Neural cell (in vitro differentiated cells): ENCODE data around the gene PRR5L. TPM values are rescaled to one million over a fixed set of nuclear protein-coding genes. Genes with fewer than 3 reads are reported as not detected.

Experiments
- H2AFZ ChIP-seq: fragments of 200-600, 300-800 bp; sonication (generic), shearing (Covaris generic); 2 replicates; pipeline ENCODE4 v1.6.0; 2014; ENCODE audit warnings: low read depth, mild to moderate bottlenecking, antibody characterized with exemption, low read length, moderate library complexity
- H3F3A ChIP-seq: fragments of 200-600 bp; shearing (Covaris generic); 2 replicates; pipeline ENCODE4 v1.6.1; 2016; ENCODE audit warnings: mild to moderate bottlenecking, moderate library complexity, mixed read lengths, antibody characterized with exemption, low read length; ENCODE audit not compliant: insufficient read depth, poor library complexity, severe bottlenecking
- H3K27ac ChIP-seq: fragments of 200-600, 300-800 bp; sonication (generic), shearing (Covaris generic); 2 replicates; pipeline ENCODE4 v1.5.1; 2014; ENCODE audit warnings: mild to moderate bottlenecking, low read length, moderate library complexity
- H3K27me3 ChIP-seq: fragments of 300-800, 200-600 bp; sonication (generic), shearing (Covaris generic); 2 replicates; pipeline ENCODE4 v1.6.0; 2014; ENCODE audit warnings: mild to moderate bottlenecking, low read depth, low read length, moderate library complexity; ENCODE audit not compliant: insufficient read depth
- H3K36me3 ChIP-seq: fragments of 300-800, 200-600 bp; sonication (generic), shearing (Covaris generic); 2 replicates; pipeline ENCODE4 v1.5.1; 2014; ENCODE audit warnings: mild to moderate bottlenecking, antibody characterized with exemption, low read length, moderate library complexity; ENCODE audit not compliant: insufficient read depth
- H3K4me2 ChIP-seq: fragments of 300-800, 200-600 bp; sonication (generic), shearing (Covaris generic); 2 replicates; pipeline ENCODE4 v1.6.0; 2014; ENCODE audit warnings: mild to moderate bottlenecking, low read length
- H3K4me3 ChIP-seq: fragments of 300-800, 200-600 bp; sonication (generic), shearing (Covaris generic); 2 replicates; pipeline ENCODE4 v1.5.1; 2014; ENCODE audit warnings: mild to moderate bottlenecking, low read length, moderate library complexity
- H3K79me2 ChIP-seq: fragments of 200-600 bp; shearing (Covaris generic); replicated peaks from 2 replicates; pipeline ENCODE4 v1.6.0; 2014; ENCODE audit warnings: mild to moderate bottlenecking, low read length, moderate library complexity; ENCODE audit not compliant: insufficient read depth
- H3K9ac ChIP-seq: fragments of 300-800, 200-600 bp; sonication (generic), shearing (Covaris generic); 2 replicates; pipeline ENCODE4 v1.6.1; 2016; ENCODE audit warnings: mild to moderate bottlenecking, low read length, mixed read lengths
- H3K9me2 ChIP-seq: fragments of 200-600 bp; shearing (Covaris generic); 2 replicates; pipeline ENCODE4 v1.6.1; 2016; ENCODE audit warnings: mild to moderate bottlenecking, low read length, mixed read lengths; ENCODE audit not compliant: insufficient read depth
- H3K9me3 ChIP-seq: fragments of 200-600, 300-800 bp; sonication (generic), shearing (Covaris generic); 2 replicates; pipeline ENCODE4 v1.6.1; 2016; ENCODE audit warnings: mild to moderate bottlenecking, mixed run types, low read length, moderate library complexity, mixed read lengths
- H4K20me1 ChIP-seq: fragments of 200-600 bp; shearing (Covaris generic); 2 replicates; pipeline ENCODE4 v1.6.1; 2016; ENCODE audit warnings: mild to moderate bottlenecking, mixed run types; ENCODE audit not compliant: insufficient read depth
- EP300 ChIP-seq: fragments of 450-650 bp; conservative IDR thresholded peaks from 2 replicates; pipeline ENCODE4 v1.6.1; 2014; ENCODE audit warnings: antibody characterized with exemption, mild to moderate bottlenecking, moderate library complexity; ENCODE audit not compliant: poor library complexity, severe bottlenecking
- EZH2 ChIP-seq: fragments of 200-600, 300-800 bp; shearing (Covaris generic), sonication (generic); IDR thresholded peaks from 2 replicates; pipeline ENCODE4 v1.6.1; 2014; ENCODE audit warnings: antibody characterized with exemption, low read length, borderline replicate concordance, mild to moderate bottlenecking; ENCODE audit not compliant: insufficient read depth, poor library complexity, severe bottlenecking
- MXI1 ChIP-seq: fragments of 450-650 bp; conservative IDR thresholded peaks from 2 replicates; pipeline ENCODE4 v1.6.1; 2014; ENCODE audit warnings: antibody characterized with exemption, mild to moderate bottlenecking; ENCODE audit not compliant: poor library complexity, severe bottlenecking
- POLR2AphosphoS5 ChIP-seq: IDR thresholded peaks from 2 replicates; pipeline ENCODE4 v1.6.1; 2012
- RAD21 ChIP-seq: fragments of 450-650 bp; conservative IDR thresholded peaks from 2 replicates; pipeline ENCODE4 v1.6.1; 2014; ENCODE audit warnings: antibody characterized with exemption, mild to moderate bottlenecking, moderate library complexity
- REST ChIP-seq: IDR thresholded peaks from 2 replicates; pipeline ENCODE4 v1.6.1; 2012; ENCODE audit warnings: borderline replicate concordance
- SMC3 ChIP-seq: fragments of 450-650 bp; conservative IDR thresholded peaks from 2 replicates; pipeline ENCODE4 v1.6.1; 2014; ENCODE audit warnings: antibody characterized with exemption, mild to moderate bottlenecking, moderate library complexity; ENCODE audit not compliant: poor library complexity
- TAF1 ChIP-seq: IDR thresholded peaks from 2 replicates; pipeline ENCODE4 v1.6.1; 2012; ENCODE audit warnings: low read depth
- polyA minus RNA-seq: library from RNA; depleted of rRNA, polyadenylated mRNA; stranded (reverse); fragments of >200 nt; gene quantifications from 2 replicates; pipeline ENCODE4 v1.2.3, GENCODE V29; 2014
- polyA plus RNA-seq: library from polyadenylated mRNA; depleted of rRNA; stranded (reverse); fragments of >200 nt; gene quantifications from 2 replicates; pipeline ENCODE4 v1.2.3, GENCODE V29; 2014
- TF ChIP-seq, protein P1 (sequence below): fragments of 450-650 bp; IDR thresholded peaks from 2 replicates; pipeline ENCODE4 v1.5.1; 2014; ENCODE audit warnings: antibody characterized with exemption, mild to moderate bottlenecking, moderate library complexity; ENCODE audit not compliant: poor library complexity, severe bottlenecking

PRR5L gene
- polyA plus RNA-seq, result 0.22 TPM in 1 of 2 replicates, not detected in the other
- polyA minus RNA-seq, result 0.23 and 6.1 TPM in 2 replicates

GRCh38 chr11:36295926-36296325 lies at the start of gene PRR5L:
PRR5L (plus strand) TSS chr11:36296288; CDS start chr11:36401122, 104,834 bp downstream.
- no peak for TF ChIP-seq EP300
- TF ChIP-seq MXI1, result no peak
- TF ChIP-seq RAD21, result no peak
- TF ChIP-seq REST, result no peak
- TF ChIP-seq EZH2, result no peak
- no peak for TF ChIP-seq SMC3
- TF ChIP-seq, protein P1, sequence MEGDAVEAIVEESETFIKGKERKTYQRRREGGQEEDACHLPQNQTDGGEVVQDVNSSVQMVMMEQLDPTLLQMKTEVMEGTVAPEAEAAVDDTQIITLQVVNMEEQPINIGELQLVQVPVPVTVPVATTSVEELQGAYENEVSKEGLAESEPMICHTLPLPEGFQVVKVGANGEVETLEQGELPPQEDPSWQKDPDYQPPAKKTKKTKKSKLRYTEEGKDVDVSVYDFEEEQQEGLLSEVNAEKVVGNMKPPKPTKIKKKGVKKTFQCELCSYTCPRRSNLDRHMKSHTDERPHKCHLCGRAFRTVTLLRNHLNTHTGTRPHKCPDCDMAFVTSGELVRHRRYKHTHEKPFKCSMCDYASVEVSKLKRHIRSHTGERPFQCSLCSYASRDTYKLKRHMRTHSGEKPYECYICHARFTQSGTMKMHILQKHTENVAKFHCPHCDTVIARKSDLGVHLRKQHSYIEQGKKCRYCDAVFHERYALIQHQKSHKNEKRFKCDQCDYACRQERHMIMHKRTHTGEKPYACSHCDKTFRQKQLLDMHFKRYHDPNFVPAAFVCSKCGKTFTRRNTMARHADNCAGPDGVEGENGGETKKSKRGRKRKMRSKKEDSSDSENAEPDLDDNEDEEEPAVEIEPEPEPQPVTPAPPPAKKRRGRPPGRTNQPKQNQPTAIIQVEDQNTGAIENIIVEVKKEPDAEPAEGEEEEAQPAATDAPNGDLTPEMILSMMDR, result no peak
- no peak for TF ChIP-seq TAF1
- TF ChIP-seq POLR2AphosphoS5, result no peak

DNA sequence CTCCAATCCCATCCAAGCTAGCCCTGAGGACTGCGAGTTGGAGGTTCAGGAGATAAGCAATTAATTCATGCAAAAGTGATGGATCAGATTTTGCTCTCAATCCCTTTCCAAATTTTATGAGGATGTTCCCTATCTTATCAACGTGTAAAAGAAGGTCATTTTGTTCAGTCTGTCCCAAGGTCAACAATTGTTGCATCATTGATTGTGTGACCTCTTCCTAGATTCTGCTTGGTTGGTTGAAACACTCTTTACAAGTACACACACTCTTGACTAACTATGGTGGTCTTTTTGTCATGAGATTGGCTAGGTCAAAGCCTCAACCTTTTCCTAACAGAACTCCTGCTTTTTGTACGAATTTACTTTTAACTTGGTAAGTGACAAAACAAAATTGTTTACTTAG lies 48.6 kb upstream of the PRR5L start:
- no peak for TF ChIP-seq EP300
- no peak for TF ChIP-seq POLR2AphosphoS5
- no peak for TF ChIP-seq EZH2
- no peak for TF ChIP-seq TAF1
- TF ChIP-seq SMC3, result no peak
- no peak for TF ChIP-seq RAD21
- TF ChIP-seq, protein P1, result no peak
- no peak for TF ChIP-seq REST
- H4K20me1 ChIP-seq, result no peaks in the 10 kb centered on the region
- no peaks in the 10 kb centered on the region for H3K36me3 ChIP-seq
- H3K9me3 ChIP-seq, result peaks cover 4% of the 10 kb centered on the region
- no peak overlapping the region for H3K27ac ChIP-seq
- no peaks in the 10 kb centered on the region for H3F3A ChIP-seq
- H2AFZ ChIP-seq, result no peak overlapping the region
- no peak overlapping the region for H3K4me2 ChIP-seq
- no peak overlapping the region for H3K4me3 ChIP-seq
- no peaks in the 10 kb centered on the region for H3K27me3 ChIP-seq
- no peak overlapping the region for H3K9ac ChIP-seq
- H3K9me2 ChIP-seq, result no peaks in the 10 kb centered on the region
- no peaks in the 10 kb centered on the region for H3K79me2 ChIP-seq

More at GRCh38 chr11:36295926-36296325, at the start of gene PRR5L:
- Histone ChIP-seq H2AFZ (no peak within 1 kb of the TSS), H3F3A (no peaks in the 10 kb centered on the region), H3K4me3 (no peak within 1 kb of the TSS), H3K36me3 (no peaks in the 10 kb centered on the region), H3K4me2 (no peak within 1 kb of the TSS), H3K9me3 (no peaks in the 10 kb centered on the region), H3K9ac (no peak within 1 kb of the TSS), H3K27ac (no peak within 1 kb of the TSS), H3K9me2 (no peaks in the 10 kb centered on the region), H3K79me2 (no peaks in the 10 kb centered on the region), H4K20me1 (no peaks in the 10 kb centered on the region), H3K27me3 (no peaks in the 10 kb centered on the region)
